SK-N-SH (cell line): ENCODE data around the gene ARHGAP40. TPM values are rescaled to one million over a fixed set of nuclear protein-coding genes. Genes with fewer than 3 reads are reported as not detected.

Source experiments
- CTCF ChIA-PET: fragments of 300-600, 350-600 bp; formaldehyde crosslinking; extraction: SDS; loops from one replicate; lab custom pipeline; 2021; lab: Yijun Ruan, JAX
- POLR2A ChIA-PET: fragments of 350-600 bp; sonication (Branson Sonifier 250); formaldehyde crosslinking; extraction: SDS; loops from one replicate; lab custom pipeline; 2020; ENCODE audit warnings: antibody characterized with exemption, inconsistent platforms; lab: Yijun Ruan, JAX
- DNase-seq: peaks from one replicate; pipeline ENCODE4 v3.0.0; 2012
- H2AFZ ChIP-seq: fragments of 200-600 bp; sonication (generic); 2 replicates; pipeline ENCODE4 v1.8.1; 2016; ENCODE audit warnings: antibody characterized with exemption, mild to moderate bottlenecking, low read depth
- H3F3A ChIP-seq: fragments of 200-600 bp; sonication (generic); replicated peaks from 2 replicates; pipeline ENCODE3; 2016; ENCODE audit warnings: antibody characterized with exemption, mild to moderate bottlenecking; ENCODE audit not compliant: insufficient read depth
- H3K27ac ChIP-seq, 2 experiments: fragments of 200-500 bp in 1 of 2; fragments of 200-600 bp in 1 of 2; sonication (Bioruptor generic) in 1 of 2; sonication (generic), shearing (Covaris generic) in 1 of 2; 2 replicates each; pipeline versions ENCODE4 v1.5.1 to v1.6.1; 2014 to 2016; ENCODE audit warnings: low read depth in 2 of 2, inconsistent platforms in 1 of 2, low read length in 1 of 2, mild to moderate bottlenecking in 1 of 2, mixed read lengths in 1 of 2
- H3K27me3 ChIP-seq: fragments of 200-600 bp; sonication (generic), shearing (Covaris generic); 2 replicates; pipeline ENCODE4 v1.6.1; 2016; ENCODE audit warnings: mixed run types; ENCODE audit not compliant: insufficient read depth
- H3K36me3 ChIP-seq, 2 experiments: fragments of 200-500 bp in 1 of 2; fragments of 200-600 bp in 1 of 2; sonication (Bioruptor generic) in 1 of 2; sonication (generic) in 1 of 2; replicated peaks in 1 of 2; 2 replicates each; pipeline versions ENCODE3 to v1.5.1; 2014 to 2016; ENCODE audit warnings: low read length in 1 of 2, mild to moderate bottlenecking in 1 of 2; ENCODE audit not compliant: insufficient read depth in 2 of 2, control insufficient read depth in 1 of 2
- H3K4me1 ChIP-seq, 2 experiments: fragments of 200-500 bp in 1 of 2; fragments of 200-600 bp in 1 of 2; sonication (Bioruptor generic) in 1 of 2; sonication (generic), shearing (Covaris generic) in 1 of 2; 2 replicates each; pipeline versions ENCODE4 v1.5.1 to v1.6.1; 2014 to 2016; ENCODE audit warnings: low read depth in 1 of 2, low read length in 1 of 2, mixed run types in 1 of 2; ENCODE audit not compliant: insufficient read depth in 2 of 2, control insufficient read depth in 1 of 2
- H3K4me2 ChIP-seq: fragments of 200-600 bp; sonication (generic), shearing (Covaris generic); 2 replicates; pipeline ENCODE4 v1.6.1; 2017; ENCODE audit warnings: mixed run types
- H3K4me3 ChIP-seq, 2 experiments: fragments of 200-500 bp in 1 of 2; fragments of 200-600 bp in 1 of 2; sonication (Bioruptor generic) in 1 of 2; sonication (generic), shearing (Covaris generic) in 1 of 2; 2 replicates each; pipeline versions ENCODE4 v1.5.1 to v1.8.1; 2014 to 2016; ENCODE audit warnings: low read depth in 2 of 2, inconsistent platforms in 1 of 2, low read length in 1 of 2, mild to moderate bottlenecking in 1 of 2, mixed read lengths in 1 of 2, moderate library complexity in 1 of 2
- H3K79me2 ChIP-seq: fragments of 200-600 bp; sonication (generic); 2 replicates; pipeline ENCODE4 v1.8.1; 2017; ENCODE audit warnings: mild to moderate bottlenecking; ENCODE audit not compliant: insufficient read depth
- H3K9ac ChIP-seq: fragments of 200-600 bp; sonication (generic); 2 replicates; pipeline ENCODE4 v1.6.1; 2017; ENCODE audit warnings: mixed run types
- H3K9me2 ChIP-seq: fragments of 200-600 bp; sonication (generic); 2 replicates; pipeline ENCODE4 v1.6.1; 2017; ENCODE audit warnings: mixed run types
- H3K9me3 ChIP-seq: fragments of 200-600 bp; sonication (generic); 2 replicates; pipeline ENCODE4 v1.6.1; 2017; ENCODE audit warnings: mixed run types, mild to moderate bottlenecking, moderate library complexity
- H4K20me1 ChIP-seq: fragments of 200-600 bp; sonication (generic); 2 replicates; pipeline ENCODE4 v1.6.1; 2017; ENCODE audit warnings: mild to moderate bottlenecking, mixed run types; ENCODE audit not compliant: insufficient read depth
- ELF1 ChIP-seq: IDR thresholded peaks from 2 replicates; pipeline ENCODE4 v1.4.0; 2012
- FOSL2 ChIP-seq: IDR thresholded peaks from 2 replicates; pipeline ENCODE4 v1.4.0; 2012; ENCODE audit warnings: low read depth, mild to moderate bottlenecking, moderate library complexity, borderline replicate concordance
- GABPA ChIP-seq: IDR thresholded peaks from 2 replicates; pipeline ENCODE4 v1.4.0; 2012; ENCODE audit warnings: low read depth, mild to moderate bottlenecking
- GATA2 ChIP-seq: sonication (generic); formaldehyde crosslinking; IDR thresholded peaks from 2 replicates; pipeline ENCODE4 v1.5.0; 2020; ENCODE audit warnings: mild to moderate bottlenecking, missing genetic modification reagents
- MXI1 ChIP-seq: IDR thresholded peaks from 2 replicates; pipeline ENCODE4 v1.6.1; 2012; ENCODE audit warnings: mild to moderate bottlenecking, low read depth, low read length, improper control_type of control experiment
- POLR2AphosphoS5 ChIP-seq: IDR thresholded peaks from 2 replicates; pipeline ENCODE4 v1.6.1; 2012; ENCODE audit warnings: low read depth, low read length
- RCOR1 ChIP-seq: fragments of 150-350 bp; IDR thresholded peaks from 2 replicates; pipeline ENCODE4 v1.6.1; 2017; ENCODE audit warnings: antibody characterized with exemption, low read length
- RFX5 ChIP-seq: IDR thresholded peaks from 2 replicates; pipeline ENCODE4 v1.6.1; 2012; ENCODE audit warnings: mild to moderate bottlenecking, improper control_type of control experiment, low read length
- RXRA ChIP-seq: IDR thresholded peaks from 2 replicates; pipeline ENCODE4 v1.4.0; 2012; ENCODE audit warnings: low read depth, mild to moderate bottlenecking, borderline replicate concordance
- SMC3 ChIP-seq: IDR thresholded peaks from 2 replicates; pipeline ENCODE4 v1.6.1; 2012; ENCODE audit warnings: low read depth, low read length, improper control_type of control experiment
- TCF12 ChIP-seq: IDR thresholded peaks from 2 replicates; pipeline ENCODE4 v1.4.0; 2012
- TEAD4 ChIP-seq: IDR thresholded peaks from 2 replicates; pipeline ENCODE4 v1.4.0; 2012; ENCODE audit warnings: mild to moderate bottlenecking, borderline replicate concordance; ENCODE audit not compliant: insufficient read depth
- YY1 ChIP-seq: IDR thresholded peaks from 2 replicates; pipeline ENCODE4 v1.4.0; 2012; ENCODE audit warnings: low read depth, mild to moderate bottlenecking
- WGBS: methylation state at CpG from one replicate; pipeline ENCODE4 v1.1.6; 2017; ENCODE audit warnings: low lambda C conversion rate; 5-methylcytosine and 5-hydroxymethylcytosine counted together
- polyA plus RNA-seq, 3 experiments: library from polyadenylated mRNA; depleted of rRNA; stranded (reverse); fragments of >200 nt; gene quantifications; 2 replicates each; pipeline ENCODE4 v1.2.3, GENCODE V29; 2012
- TF ChIP-seq, protein P1 (sequence below): IDR thresholded peaks from 2 replicates; pipeline ENCODE4; 2012
- TF ChIP-seq, protein P2 (sequence below): fragments of 150-350 bp; IDR thresholded peaks from 2 replicates; pipeline ENCODE4 v1.6.1; 2016; ENCODE audit warnings: mild to moderate bottlenecking, low read depth, low read length

Gene ARHGAP40
- polyA plus RNA-seq, 1 of the 3 experiments (the other 2 are of a cell fraction), result 0.02 TPM

- Histone ChIP-seq H3K79me2 (no peaks in the 10 kb centered on the region), H3K9me2 (no peaks in the 10 kb centered on the region), H3K9me3 (no peaks in the 10 kb centered on the region), H3K4me1 (no peaks in the 10 kb centered on the region), H3K27me3 (peaks cover 17% of the 10 kb centered on the region; the same call in 1 of the 2 replicates), H3K36me3 (no peaks in the 10 kb centered on the region), H3F3A (no peaks in the 10 kb centered on the region), H2AFZ (no peak overlapping the region), H3K27ac (no peak overlapping the region), H3K9ac (no peak overlapping the region), H3K4me3 (no peak overlapping the region), H3K4me2 (no peak overlapping the region), H4K20me1 (no peaks in the 10 kb centered on the region)
- 48% methylated on average over 4 of the region's 4 CpGs for WGBS
- POLR2A ChIA-PET, result interaction anchor here (0.6 to 1.0 kb wide), 2 partner anchors 172 to 194 kb away, joined by 3 read pairs; no protein-coding TSS in a partner anchor
- TF ChIP-seq TEAD4, result no peak
- no peak for TF ChIP-seq RCOR1
- no peak for TF ChIP-seq RFX5
- TF ChIP-seq MXI1, result no peak
- TF ChIP-seq, protein P1, sequence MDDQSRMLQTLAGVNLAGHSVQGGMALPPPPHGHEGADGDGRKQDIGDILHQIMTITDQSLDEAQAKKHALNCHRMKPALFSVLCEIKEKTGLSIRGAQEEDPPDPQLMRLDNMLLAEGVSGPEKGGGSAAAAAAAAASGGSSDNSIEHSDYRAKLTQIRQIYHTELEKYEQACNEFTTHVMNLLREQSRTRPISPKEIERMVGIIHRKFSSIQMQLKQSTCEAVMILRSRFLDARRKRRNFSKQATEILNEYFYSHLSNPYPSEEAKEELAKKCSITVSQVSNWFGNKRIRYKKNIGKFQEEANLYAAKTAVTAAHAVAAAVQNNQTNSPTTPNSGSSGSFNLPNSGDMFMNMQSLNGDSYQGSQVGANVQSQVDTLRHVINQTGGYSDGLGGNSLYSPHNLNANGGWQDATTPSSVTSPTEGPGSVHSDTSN, result no peak
- TF ChIP-seq GATA2 (CRISPR knock-in tag), result no peak
- no peak for TF ChIP-seq SMC3
- TF ChIP-seq ELF1, result no peak
- CTCF ChIA-PET, result interaction anchor here (15.9 to 22.0 kb wide), 2 partner anchors 89 to 114 kb away, joined by 321 to 510 read pairs; partner anchors contain the start of genes ACTR5 and SLC32A1
- DNase-seq, result no peak
These were observed 38.9 kb downstream of the ARHGAP40 start for GRCh38 chr20:38640521-38640920.

DNA sequence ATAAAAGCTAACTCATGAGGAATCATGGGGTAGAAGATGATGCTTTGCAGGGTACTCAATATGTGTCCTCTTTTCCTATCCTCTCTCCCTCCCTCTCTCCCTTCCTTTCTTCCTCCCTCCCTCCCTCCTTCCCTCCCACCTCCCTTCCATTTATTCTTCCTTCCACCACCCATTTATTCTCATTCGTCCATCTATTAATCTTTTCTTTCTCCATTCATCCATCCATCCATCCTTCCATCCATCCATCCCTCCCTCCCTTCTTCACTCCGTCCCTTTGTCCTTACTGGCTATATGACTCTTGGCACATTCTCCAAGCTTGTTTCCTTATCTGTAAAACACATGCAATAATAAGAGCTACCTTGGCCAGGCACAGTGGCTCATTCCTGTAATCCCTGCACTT is 40.9 kb downstream of the ARHGAP40 start:
- H3K36me3 ChIP-seq, result no peaks in the 10 kb centered on the region
- H3K27me3 ChIP-seq, result peaks cover 27% of the 10 kb centered on the region; the same call in 1 of the 2 replicates
- H3K9me2 ChIP-seq, result no peaks in the 10 kb centered on the region
- 50% methylated on average over 2 of the region's 2 CpGs for WGBS
- H3K4me3 ChIP-seq, result no peak overlapping the region
- no peak overlapping the region for H2AFZ ChIP-seq
- H3K9ac ChIP-seq, result no peak overlapping the region
- no peak overlapping the region for H3K27ac ChIP-seq
- no peak for DNase-seq
- no peak overlapping the region for H3K4me2 ChIP-seq
- H3F3A ChIP-seq, result no peaks in the 10 kb centered on the region
- TF ChIP-seq GABPA (no peak), FOSL2 (no peak), YY1 (no peak), RFX5 (no peak), RXRA (no peak), TCF12 (no peak), POLR2AphosphoS5 (no peak)
- TF ChIP-seq, protein P2, sequence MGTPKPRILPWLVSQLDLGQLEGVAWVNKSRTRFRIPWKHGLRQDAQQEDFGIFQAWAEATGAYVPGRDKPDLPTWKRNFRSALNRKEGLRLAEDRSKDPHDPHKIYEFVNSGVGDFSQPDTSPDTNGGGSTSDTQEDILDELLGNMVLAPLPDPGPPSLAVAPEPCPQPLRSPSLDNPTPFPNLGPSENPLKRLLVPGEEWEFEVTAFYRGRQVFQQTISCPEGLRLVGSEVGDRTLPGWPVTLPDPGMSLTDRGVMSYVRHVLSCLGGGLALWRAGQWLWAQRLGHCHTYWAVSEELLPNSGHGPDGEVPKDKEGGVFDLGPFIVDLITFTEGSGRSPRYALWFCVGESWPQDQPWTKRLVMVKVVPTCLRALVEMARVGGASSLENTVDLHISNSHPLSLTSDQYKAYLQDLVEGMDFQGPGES, result no peak
- no peaks in the 10 kb centered on the region for H3K9me3 ChIP-seq
- H3K4me1 ChIP-seq, result peaks cover 0 to 7% of the 10 kb centered on the region in 2 experiments; a peak in 1 of 4 replicates
- ChIA-PET CTCF (interaction anchor here (1.5 to 22.0 kb wide), 5 partner anchors 8 to 407 kb away, joined by 3 to 510 read pairs (median 59); partner anchors contain the start of genes ACTR5 and SLC32A1), POLR2A (interaction anchor here (0.7 kb wide), 1 partner anchor 320 kb away, joined by 4 read pairs; the partner anchor contains the start of gene DHX35)
- H3K79me2 ChIP-seq, result no peaks in the 10 kb centered on the region
- no peaks in the 10 kb centered on the region for H4K20me1 ChIP-seq
